Sigmoid colon (tissue), 4 donors: ENCODE measurements around the gene LPIN3.

Source experiments
- CTCF ChIP-seq, 4 experiments: fragments of 450-650 bp in 3 of 4; fragments of 200-600 bp in 1 of 4; IDR thresholded peaks; one replicate each; pipeline ENCODE4 v1.5.1; 2016 to 2019; ENCODE audit warnings: antibody characterized with exemption in 4 of 4, mild to moderate bottlenecking in 3 of 4, moderate library complexity in 2 of 4
- EP300 ChIP-seq, 4 donors: sonication (generic); formaldehyde crosslinking; IDR thresholded peaks; one replicate each; pipeline ENCODE4 v1.6.1; 2017; ENCODE audit warnings: antibody characterized with exemption in 4 of 4
- POLR2A ChIP-seq, 2 donors: fragments of 450-650 bp; IDR thresholded peaks; one replicate each; pipeline ENCODE4 v1.6.1; 2016; ENCODE audit warnings: antibody characterized with exemption in 2 of 2, mild to moderate bottlenecking in 2 of 2, moderate library complexity in 2 of 2

GRCh38 chr20:41364236-41364855, 23.7 kb downstream of the LPIN3 start:
- TF ChIP-seq CTCF (IDR thresholded peaks at IDR 0.05), result no peak
- TF ChIP-seq POLR2A (IDR thresholded peaks at IDR 0.05), result no peak
- no peak for TF ChIP-seq EP300 (IDR thresholded peaks at IDR 0.05)
